UCSD-AML1 (cell line): Measurements from ENCODE around the gene FDXACB1.
"Not testable (repeated sequence)": the region's sequence is repeated elsewhere in the genome, so short reads cannot be mapped to it uniquely, and the experiment has no call there.

ENCODE experiments used
- DNase-seq: peaks from one replicate; lab custom pipeline; 2025; ENCODE audit not compliant: unreplicated experiment; lab: John Stamatoyannopoulos, UW

FDXACB1 gene

GRCh38 chr11:111910676-111911562, 32.0 kb upstream of the FDXACB1 start:
- no peak for DNase-seq

- DNase-seq, result no peak
These were observed 30.4 kb upstream of the FDXACB1 start for GRCh38 chr11:111909378-111909777.

DNA sequence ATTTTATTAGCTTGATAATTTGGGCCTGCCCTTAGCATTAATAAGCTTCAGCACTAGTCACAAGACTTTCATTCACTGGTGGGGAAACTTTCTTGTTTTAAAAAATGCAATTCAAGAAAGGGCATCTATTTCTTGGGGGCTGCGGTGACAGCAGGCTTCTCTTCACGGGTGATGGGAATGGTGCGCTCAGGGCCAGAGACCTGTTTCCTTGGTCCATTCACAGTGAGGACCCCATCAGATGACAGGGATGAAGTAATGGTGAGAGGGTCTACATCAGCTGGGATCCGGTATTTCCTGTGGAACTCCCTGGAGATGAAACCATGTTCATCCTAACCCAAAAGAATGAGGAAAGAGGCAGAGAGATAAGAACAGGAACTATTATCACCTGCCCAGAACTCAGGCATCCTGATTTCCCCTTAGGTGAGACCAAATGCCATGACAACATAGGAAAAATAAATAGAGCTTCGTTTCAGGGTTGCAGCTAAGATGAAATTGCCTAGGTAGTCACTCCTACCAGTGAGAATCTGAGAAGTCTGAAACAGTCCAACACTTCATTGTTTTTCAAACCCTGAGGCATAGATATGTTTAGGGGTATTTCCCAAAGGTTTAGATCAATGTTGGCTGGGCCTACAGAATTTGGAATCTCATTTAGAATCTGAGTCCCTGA, 29.8 kb upstream of the FDXACB1 start:
- DNase-seq, result no peak

DNA sequence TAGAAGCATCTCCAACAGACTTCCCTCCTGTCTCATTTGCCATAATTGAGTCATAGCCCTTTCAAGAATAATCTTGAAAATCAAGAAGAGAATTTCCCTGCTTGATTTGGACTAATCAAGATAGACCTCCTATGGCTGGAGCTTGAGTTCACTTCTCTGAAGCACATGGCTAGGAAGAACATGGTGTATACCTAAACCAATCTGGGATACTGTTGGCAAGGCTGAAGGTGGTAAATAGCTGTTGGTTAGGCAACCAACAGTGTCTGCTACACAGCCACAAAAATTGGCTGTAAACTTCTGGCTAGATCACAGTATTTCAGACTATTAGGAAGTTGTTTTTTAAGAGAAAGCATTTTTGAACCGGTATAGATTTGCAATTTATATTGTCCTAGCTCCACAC, 27.7 kb upstream of the FDXACB1 start:
- no peak for DNase-seq

GRCh38 chr11:111905411-111905810, 26.4 kb upstream of the FDXACB1 start:
- DNase-seq, result no peak

DNA sequence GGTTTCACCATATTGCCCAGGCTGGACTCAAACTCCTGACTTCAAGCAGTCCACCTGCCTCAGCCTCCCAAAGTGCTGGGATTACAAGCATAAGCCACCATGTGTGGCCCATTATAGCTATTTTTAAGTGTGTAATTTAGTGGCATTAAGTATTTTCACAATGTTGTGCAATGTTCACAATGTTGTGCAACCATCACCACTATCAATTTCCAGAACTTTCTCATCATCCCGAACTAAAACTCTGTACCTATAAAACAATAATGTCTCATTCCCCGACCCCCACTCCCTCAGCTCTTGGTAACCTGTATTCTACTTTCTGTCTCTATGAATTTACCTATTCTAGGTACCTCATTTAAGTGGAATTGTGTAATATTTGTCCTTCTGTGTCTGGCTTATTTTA, 7.9 kb upstream of the FDXACB1 start:
- DNase-seq, result no peak

DNA sequence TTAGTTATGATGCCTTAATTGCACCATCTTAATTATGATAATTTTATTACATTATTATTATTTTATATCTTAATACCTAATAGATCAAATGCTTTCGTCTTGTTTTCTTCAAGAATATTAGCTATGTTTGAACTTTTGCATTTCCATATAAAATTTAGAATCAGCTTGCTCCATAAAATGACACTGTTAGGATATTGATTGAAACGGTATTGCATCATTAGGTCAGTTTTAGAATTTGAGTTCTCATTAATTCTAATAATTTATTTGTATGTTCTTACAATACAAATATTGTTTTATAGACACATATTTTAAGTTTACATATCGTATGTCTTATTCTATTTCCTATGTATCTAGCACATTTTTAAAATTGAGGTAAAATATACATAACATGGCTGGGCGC, 7.1 kb upstream of the FDXACB1 start:
- DNase-seq, result no peak

DNA sequence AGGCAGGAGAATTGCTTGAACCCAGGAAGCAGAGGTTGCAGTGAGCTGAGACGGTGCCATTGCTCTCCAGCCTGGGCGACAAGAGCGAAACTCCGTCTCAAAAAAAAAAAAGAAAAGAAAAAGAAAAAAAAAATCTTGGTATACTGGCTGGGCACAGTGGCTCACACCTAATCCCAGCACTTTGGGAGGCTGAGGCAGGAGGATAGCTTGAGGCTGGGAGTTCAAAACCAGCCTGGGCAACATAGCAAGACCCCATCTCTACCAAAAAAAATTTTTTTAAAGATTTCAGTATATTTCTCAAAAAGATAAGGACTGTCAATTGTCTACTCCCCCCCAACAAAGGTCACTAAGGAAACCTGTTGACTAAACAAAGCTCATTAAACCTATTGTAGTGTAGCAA, 6.1 kb upstream of the FDXACB1 start:
- DNase-seq, result not testable (repeated sequence)

GRCh38 chr11:111882202-111882601, 3.2 kb upstream of the FDXACB1 start:
- DNase-seq, result no peak

GRCh38 chr11:111879637-111879960, 634 bp upstream of the FDXACB1 start:
- no peak for DNase-seq

DNA sequence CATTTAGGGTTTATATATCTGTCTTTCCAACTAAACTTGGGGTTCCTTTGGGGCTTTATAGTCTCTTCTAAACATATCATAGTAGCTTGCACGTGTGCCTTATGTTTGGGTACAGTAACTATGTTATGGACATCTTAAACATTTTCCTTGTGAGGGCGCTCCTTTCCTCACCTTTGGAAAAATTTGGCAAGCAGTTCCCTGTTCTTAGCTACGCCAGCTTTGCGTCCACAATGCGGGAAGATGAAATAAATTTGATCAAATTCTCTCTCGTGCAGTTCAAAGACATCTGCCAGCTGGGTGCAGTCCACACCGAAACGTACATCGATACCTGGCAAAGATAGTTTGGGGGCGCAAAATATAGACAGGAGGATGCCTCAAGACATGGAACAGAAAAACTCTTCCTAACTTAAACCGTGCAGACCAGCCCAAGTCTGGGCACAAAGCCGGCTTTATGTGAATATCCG, 548 bp downstream of the FDXACB1 start:
- DNase-seq, result no peak

GRCh38 chr11:111871693-111872161, 7.2 kb downstream of the FDXACB1 start:
- DNase-seq, result no peak

DNA sequence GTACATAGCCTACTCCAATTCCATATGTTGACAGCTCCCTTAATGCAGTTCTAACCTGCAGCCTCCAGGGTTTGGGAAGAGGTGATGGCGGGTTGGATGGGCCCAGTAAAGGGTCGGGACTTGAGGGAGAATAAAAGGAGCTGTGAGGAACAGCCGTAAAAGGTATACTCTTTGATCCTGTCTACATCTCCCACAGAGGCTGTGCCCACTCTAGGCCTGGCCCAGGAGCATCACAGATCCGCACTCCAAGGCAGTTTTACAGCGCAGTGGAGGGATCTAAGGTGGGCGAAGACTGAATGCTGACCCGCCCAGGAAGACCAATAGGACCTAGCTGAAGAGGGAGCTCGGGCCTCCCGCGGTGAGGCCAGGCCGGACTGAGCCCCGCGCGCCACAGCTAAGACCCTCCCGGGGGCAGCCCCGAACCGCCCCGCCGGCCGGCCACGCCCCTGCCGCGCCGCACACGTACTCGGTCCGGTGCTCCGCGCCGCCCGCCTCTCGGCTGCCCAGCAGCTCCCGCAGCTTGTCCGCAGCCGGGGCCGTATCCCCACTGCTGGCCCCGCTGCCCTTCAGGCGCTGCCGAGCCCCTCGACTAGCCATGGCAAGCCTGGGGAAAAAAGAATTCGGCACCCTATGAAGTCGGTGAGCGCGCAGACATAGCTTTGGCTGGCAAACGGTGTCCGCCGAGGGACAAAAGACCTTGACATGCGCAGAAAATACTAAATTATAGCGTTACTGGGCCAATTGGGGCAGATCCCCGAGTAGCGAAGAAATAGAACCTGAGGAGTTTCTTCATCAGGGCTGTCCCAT, 7.9 kb downstream of the FDXACB1 start, which contains the start of gene ALG9:
TSS of gene ALG9 (minus strand) at position 696 of the 807 bp plus-strand sequence. CDS start at position 597, 99 bp downstream.
- peak; percentile 87 for DNase-seq

DNA sequence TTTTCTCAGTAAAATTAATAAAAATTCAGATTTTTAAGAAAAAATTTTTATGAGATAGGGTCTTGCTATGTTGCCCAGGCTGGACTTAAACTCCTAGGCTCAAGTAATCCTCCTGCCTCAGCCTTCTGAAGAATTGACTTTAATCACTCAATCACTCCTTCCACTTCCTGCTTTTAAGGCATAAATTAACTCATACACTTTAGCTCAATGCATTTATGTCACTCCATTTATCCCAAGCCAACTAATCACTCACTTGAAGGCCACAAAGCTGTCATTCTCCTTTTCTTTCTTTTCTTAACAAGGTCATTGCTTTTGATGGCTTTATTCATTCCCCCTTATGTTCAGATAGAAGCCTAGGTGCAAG, 8.5 kb downstream of the FDXACB1 start:
- DNase-seq, result no peak

DNA sequence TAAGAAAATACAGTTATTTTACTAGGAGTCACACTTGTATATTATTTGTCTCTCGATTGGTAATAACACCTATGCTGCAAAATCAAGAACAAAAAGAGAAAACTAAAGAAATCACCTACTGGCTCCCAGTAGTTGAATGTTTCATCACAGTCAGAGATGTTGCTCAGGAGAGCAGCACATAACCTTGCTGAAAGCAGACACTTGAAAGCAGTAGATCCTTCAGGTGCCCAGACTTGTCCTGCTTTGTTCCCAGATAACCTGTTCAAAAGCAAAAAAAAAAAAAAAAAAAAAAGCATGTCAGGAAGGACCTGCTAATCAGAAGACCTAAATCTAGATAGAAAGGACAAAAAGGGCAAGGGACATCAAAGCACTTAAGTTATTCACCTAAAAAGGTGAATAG, 8.9 kb downstream of the FDXACB1 start:
- no peak for DNase-seq

GRCh38 chr11:111860257-111860656, 18.7 kb downstream of the FDXACB1 start:
- no peak for DNase-seq

GRCh38 chr11:111855506-111855905, 23.5 kb downstream of the FDXACB1 start:
- no peak for DNase-seq

DNA sequence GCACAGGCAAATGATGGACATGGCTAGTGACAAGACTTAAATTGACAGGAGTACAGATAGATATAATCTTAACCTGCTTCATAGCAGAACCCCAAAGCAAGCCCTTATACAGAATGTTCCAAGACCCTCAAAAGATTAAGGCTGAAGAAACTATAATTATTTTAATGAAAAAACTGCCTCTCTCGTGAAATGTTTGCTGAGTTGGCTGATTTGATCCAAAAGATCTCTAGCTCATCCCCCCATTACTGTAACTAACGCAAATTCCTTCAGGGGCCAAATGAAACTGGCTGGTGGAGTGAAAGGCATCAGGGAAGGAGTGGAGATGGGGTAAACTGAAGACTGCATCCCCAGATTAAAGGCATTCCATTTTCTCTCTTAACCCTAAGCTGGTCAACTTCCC, 26.9 kb downstream of the FDXACB1 start:
- no peak for DNase-seq

DNA sequence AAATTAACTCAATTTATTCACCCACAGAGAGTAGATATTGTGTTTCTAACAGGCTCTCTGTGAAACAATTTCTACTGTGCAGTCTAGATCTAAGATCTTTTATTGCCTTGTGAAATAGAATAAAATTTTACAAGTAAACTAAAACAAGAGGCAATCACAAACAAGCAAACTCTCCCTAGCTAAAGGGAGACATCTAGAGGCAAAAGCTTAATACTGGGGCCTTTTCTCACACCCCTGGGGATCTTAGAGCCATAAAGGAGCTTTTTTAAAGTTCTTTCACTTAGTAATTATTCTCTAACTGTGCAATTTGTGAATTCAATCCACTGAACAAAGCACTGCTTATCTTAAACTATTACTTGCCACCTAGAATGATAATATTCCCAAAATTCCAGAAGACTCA, 27.3 kb downstream of the FDXACB1 start:
- no peak for DNase-seq

DNA sequence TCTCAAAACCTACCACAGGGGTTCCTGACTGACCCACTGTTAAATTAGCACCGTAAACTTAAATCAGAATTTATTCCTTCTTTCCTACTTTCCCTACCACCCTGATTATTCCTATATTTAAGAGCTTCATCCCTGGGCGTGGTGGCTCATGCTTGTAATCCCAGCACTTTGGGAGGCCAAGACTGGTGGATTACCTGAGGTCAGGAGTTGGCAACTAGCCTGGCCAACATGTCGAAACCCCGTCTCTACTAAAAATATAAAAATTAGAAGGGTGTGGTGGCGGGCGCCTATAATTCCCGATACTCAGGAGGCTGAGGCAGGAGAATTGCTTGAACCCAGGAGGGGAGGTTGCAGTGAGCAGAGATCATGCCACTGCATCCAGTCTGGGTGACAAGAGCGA, 27.9 kb downstream of the FDXACB1 start:
- no peak for DNase-seq

GRCh38 chr11:111849631-111850030, 29.3 kb downstream of the FDXACB1 start:
- DNase-seq, result no peak
